Renal cortex interstitium (tissue), 11 donors: ENCODE data around the gene FAM174C. TPM values are rescaled to one million over a fixed set of nuclear protein-coding genes. Genes with fewer than 3 reads are reported as not detected.

Source experiments
- DNase-seq, 11 donors: peaks; one replicate each; pipeline ENCODE4 v3.0.0-alpha.2; 2013; ENCODE audit warnings: low read depth in 9 of 11, low spot score in 4 of 11; ENCODE audit errors: extremely low read depth in 1 of 11
- polyA plus RNA-seq, 3 donors: library from polyadenylated mRNA; unstranded; fragments of 120-200 nt; gene quantifications; one replicate each; pipeline ENCODE4 v1.2.1, GENCODE V29; 2013; ENCODE audit not compliant: insufficient read length in 3 of 3

Gene FAM174C
- polyA plus RNA-seq, 3 donors = 14.8 to 25.6 (median 21.3) TPM

DNA sequence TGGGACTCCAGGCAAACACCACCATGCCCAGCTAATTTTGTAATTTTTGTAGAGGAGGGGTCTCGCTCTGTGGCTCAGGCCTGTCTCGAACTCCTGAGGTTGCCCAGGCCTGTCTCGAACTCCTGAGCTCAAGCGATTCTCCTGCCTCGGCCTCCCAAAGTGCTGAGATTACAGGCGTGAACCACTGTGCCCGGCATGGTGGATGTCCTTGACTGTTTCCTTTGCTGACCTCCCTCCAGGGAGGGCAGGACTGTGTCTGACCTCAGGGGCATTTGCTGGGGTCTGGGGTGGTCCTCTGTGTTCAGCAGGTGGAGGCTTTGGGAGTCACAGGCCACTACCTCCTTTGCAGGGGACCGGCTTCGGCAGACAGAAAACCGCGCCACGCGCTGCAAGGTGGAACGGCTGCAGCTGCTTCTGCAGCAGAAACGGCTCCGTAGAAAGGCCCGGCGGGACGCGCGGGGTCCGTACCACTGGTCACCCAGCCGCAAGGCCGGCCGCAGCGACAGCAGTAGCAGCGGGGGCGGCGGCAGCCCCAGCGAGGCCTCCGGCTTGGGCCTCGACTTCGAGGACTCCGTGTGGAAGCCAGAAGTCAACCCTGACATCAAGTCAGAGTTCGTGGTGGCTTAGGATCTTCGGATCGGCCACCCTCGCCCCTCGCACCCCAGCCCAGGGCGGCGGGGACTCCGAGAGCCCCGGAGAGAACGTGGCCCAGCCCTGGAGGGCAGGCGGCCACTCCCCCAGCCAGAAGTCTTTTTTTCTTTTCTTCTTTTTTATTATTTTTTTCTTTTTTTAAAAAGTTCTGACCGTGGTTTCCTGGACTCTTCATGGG lies 18.5 kb upstream of the FAM174C start:
- DNase-seq = no peak

DNA sequence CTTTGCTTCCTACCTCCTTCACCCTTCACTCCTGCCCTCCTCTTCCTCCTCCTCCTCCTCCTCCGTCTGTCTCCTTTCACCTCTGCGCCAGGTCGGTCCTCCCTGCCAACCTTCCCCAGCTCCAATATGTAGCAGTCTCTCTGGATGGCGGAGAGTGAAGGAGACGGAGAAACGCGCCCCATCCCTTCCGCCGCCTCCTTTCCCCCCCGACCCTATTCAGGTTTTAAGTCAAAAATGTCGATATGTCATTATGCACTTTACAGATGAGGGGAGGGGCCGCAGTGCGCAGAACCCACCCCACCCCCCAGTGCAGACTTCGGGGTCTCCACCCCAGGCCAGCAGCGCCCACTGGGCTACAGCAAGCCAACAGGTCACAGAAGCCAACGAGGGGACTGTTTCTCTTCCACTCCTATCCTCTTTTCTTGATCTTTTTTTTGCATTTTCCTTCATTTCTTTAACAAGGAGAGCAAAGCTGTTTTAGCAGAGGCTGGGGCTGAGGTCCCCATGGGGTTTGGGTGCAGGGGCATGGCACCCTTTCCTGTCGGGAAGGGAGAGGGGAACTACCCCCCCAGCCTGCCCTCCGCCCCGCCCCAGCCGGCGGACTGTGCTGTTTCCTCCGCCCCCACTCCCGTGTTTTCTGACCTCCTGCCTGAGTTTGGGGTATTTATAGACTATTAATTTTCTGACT lies 17.7 kb upstream of the FAM174C start:
- DNase-seq = no peak

- DNase-seq = no peak
Measured at GRCh38 chr19:1258163-1258492, 17.2 kb upstream of the FAM174C start.

DNA sequence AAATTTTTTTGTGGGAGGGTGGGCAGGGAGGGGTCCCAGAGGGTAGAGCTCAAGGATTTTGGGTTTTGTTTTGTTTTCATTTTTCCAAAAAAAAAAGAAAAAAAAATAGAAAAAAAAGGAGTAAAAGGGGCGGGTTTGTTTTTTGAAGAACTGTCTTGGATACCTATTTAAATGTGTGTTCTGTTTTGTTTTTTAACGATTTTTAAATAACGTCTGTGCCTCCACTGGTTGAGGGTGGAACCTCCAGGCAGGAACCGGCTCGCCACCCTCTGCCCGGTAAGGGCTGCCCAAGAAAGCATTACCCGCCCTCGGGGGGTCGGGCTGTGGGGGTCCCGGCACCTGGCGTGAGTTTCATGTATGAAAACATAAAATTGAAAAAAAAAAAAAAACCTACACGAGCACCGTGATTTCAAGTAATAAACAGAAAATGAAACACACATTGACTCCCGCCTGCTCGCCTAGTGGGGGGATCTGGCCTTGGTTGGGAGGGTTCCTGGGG lies 16.6 kb upstream of the FAM174C start:
- DNase-seq = no peak

DNA sequence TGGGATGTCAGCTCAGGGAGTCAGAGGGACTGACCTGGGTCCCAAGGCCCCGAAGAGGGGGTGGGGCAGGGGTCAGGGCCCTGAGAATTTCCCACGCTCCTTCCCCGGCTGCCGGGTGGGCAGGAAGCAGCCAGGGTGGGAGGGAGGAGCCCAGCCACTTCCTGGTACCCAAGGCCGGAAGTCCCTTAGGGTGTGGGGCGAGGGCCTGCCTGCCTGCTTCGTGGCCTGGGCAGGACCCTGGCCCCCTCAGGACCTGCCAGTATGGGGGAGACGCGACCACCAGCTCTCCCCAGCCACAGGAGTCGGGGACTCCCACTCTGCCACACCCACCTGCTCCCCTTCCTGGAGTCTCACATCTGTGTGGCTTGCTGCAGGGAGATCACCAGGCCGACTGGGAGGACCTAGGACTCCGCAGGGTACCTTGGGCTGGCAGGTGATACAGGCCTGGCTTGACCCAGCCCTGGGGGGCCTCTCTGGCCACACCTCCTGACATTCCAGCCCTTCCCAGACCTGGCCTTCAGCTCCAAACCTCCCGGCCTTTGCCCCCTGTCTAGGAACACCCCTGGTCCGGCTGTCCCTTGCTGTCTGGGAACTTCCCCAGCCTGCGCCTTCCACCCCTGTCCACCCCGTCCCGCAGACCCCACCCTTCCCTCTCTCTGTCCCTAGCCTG lies 16.0 kb upstream of the FAM174C start:
- DNase-seq = no peak

DNA sequence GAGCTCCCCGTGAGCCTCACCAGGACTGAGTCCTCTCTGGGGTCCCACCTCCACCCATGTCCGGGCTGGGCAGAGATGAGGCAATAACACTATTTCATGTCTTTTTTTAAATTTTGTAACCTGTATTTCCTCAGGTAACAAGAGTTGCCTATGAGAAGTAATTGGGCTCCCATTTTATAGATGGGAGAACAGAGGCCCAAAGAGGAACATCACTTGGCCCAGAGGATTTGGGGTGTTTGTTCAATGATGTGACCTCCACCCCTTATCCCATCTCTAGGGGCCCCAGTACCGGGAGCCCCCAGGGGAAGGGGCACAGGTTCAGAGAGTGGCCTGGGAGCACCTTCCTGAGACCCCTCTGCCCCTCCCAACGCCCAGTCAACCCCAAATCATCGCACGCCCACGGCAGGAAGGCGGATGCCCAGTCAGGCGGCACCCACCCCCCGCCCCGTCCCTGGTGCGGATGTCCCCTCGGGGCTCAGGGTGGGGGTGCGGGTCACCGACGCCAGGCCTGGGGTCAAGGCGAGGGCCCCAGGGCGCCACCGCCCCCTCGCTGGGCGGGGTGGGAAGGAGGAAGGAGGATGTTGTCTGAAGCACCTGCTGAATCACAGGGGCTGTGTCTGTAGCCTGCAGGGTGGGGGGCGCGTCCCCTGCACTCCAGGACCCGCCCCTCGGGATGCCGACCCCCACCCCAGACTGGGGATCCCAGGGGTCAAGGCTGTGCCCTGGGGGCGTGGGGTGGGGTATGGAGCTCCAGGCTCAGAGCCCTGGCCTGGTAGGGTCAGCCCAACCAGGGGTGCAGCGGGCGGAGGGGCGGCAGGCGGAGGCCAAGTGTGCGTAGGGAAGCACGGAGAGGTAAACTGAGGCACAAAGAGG lies 15.2 kb upstream of the FAM174C start:
- DNase-seq = no peak

DNA sequence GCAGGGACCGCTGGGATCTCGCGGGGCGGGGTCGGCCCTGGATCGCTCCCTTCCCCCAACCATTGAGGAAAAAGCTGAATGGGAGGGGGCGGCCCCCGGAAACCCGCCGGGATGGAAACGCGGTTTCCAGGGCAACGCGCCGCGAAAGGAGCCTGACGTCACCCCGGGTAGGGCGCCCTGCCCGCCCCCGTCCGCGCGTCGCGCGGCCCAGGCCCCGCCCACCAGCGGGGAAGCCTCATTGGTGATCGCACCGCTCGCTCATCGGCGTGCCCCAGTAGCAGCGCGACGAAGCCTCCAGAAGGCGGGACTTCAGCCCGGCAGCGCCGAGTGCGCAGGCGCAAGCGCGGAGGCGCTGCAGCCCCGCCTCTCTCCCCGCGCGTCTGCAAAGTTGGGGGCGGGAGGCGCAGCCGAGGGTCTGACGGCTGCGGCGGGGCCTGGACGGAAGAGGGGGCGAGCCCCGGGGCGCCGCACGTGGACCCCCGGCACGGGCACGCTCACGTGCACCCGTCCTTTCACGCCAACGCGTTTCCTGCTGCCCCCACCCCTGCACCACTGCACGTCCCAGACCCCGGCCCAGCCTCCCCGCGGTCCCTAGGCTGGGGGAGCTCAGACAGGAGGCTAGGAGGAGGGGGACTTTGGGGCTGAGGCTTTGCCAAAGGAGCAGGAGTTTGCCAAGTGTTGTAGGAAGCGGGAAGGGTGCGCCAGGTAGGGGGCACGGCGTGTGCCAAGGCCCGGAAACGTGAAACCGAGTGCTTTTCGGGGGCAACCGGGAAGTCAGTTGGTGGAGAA lies 14.4 kb upstream of the FAM174C start:
- peak in 10 of 11 donors; percentile 90 to 95 (median 94) for DNase-seq

GRCh38 chr19:1261538-1261797 lies 13.9 kb upstream of the FAM174C start:
- no peak for DNase-seq

- no peak for DNase-seq
Measured at GRCh38 chr19:1261798-1262622, 13.3 kb upstream of the FAM174C start.

DNA sequence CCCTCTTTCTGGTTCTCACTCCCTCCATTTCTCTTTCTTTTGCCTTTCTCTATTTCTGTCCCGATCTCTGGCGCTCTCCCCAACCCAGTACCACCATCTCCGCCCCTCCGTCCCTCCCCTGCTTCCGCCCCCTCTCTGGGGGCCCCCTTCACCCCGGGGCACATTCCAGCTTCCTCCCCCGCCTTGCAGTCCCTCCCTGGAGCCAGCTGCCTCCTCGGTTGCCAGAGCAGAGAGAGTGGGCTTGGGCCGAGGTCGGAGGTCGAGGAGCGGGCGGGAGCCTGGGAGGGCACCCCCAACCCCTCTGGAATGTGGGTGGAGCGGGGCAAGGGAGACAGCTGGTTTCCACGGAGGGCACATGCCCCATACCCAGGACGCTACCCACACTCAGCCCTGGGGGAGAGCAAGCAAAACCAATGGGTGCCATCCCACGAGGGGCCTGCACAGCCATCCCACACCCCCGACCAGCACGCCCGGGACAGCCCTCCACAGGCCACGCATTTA lies 12.7 kb upstream of the FAM174C start:
- DNase-seq = no peak

GRCh38 chr19:1263188-1263587 lies 12.1 kb upstream of the FAM174C start:
- no peak for DNase-seq

- no peak for DNase-seq
Measured at GRCh38 chr19:1264801-1265614, 10.3 kb upstream of the FAM174C start.

DNA sequence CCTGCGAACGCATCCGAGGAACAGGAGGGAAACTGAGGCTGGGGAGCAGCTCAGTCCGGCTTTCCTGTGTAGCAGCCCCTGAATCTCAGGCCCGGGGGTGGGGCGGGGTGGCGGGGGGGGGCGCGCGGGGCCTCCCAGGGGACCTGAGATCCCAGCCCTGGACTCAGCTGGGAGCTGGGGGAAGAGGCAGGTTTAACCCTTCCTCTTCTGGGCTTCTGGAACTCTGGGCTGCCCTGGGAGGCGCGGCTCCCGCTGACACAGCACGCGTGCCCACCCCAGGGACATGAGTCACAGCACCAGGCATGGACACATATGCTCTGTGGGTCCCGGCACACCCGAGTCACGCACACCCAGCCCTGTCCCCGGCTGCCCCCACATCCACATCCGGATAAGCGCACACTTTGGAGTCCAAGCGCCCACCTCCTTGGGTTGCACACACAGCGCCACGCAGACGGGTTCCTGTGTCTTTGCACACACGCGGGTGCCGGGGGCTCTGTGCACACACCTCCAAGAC lies 9.7 kb upstream of the FAM174C start:
- no peak for DNase-seq

GRCh38 chr19:1266129-1266915 lies 9.0 kb upstream of the FAM174C start:
- no peak for DNase-seq

DNA sequence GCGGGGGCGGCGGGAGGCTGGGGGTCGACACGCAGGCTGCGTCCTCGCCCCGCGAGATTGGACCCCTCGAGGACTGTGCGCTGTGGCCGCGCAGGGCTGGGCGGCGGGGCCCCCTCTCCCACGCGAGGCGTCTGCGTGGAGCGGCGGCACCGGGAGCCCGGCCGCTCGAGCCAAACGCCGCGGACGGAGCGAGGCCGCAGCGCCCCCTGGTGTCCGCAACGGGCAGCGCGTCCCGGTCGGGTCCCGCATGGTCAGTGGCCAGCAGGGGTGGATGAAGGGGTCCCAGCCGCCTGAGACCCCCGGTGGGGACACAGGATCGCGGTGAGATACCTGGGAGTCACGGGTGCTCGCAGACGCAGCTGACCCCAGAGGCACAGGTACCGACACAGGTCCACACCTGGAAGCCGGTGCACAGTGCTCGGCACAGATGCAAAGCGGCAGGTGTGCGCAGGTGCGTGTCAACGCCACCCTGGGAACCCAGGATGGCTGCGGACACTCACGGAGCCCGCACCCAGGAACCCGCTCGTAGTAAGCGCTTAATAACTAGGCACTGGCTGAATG lies 8.3 kb upstream of the FAM174C start:
- DNase-seq = no peak
